NCI-H524 (cell line): ENCODE results near the gene ZFYVE28.
"Not testable (repeated sequence)": the region's sequence is repeated elsewhere in the genome, so short reads cannot be mapped to it uniquely, and the experiment has no call there.

Experiments used
- DNase-seq, 2 experiments: peaks; one replicate each; lab custom pipeline; 2025; lab: John Stamatoyannopoulos, UW

ZFYVE28 gene

DNA sequence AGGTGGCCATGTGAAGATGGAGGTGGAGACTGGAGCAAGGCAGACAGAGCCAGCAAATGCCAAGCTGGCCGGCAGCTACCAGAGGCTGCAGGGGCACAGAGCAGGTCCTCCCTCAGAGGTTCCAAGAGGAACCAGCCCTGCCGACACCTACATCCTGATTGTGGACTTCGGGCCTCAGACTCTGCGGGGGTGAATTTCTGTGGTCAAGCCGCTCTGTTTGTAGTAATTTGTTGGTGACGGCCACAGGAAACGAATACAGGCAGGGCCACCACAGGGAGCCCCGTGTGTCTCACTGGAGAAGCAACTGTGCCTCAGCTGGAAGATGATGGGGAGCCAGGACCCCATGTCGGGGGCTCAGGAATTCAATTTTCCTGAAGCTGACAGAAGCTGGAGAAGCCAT is 28.3 kb downstream of the ZFYVE28 start:
- DNase-seq, result no peak

GRCh38 chr4:2389691-2390090 is 28.8 kb downstream of the ZFYVE28 start:
- DNase-seq, result no peak

DNA sequence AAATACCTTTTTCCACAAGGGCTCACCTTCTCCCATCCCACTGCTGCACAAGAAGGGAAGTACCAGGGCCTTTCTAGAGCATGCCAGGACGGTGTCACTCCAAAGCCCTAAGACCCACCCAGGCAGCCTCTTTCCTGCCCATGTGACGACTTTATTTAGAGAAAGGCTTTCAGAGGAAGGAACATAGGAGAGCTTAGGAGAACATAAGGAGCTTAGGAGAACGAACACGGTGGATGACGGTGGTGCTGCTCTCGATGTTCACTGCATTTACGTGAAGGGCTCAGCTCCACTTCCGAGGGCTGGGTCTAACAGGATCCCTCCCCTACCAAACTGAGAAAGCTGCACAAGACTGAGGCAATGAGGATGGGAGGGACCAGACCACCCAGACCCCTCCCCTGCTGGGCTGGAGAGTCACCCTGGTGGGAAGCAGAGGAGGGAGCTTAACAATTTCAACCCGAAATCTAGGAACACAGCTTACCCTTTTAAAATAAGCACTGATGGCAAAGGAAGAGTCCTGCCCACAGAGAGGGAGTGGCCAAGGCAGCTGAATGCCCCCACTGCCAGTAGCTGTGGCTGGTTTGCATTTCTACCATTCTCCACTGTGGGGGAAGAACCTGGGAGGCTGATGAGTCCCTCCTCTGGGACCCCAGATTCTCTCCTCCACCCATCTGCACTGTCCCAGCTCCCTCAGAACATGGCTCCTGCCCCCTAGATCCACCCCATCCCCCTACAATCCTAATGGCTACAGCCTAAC is 29.8 kb downstream of the ZFYVE28 start:
- peak in 1 of 2 experiments; percentile 11 for DNase-seq

GRCh38 chr4:2387829-2388228 is 30.6 kb downstream of the ZFYVE28 start:
- no peak for DNase-seq

DNA sequence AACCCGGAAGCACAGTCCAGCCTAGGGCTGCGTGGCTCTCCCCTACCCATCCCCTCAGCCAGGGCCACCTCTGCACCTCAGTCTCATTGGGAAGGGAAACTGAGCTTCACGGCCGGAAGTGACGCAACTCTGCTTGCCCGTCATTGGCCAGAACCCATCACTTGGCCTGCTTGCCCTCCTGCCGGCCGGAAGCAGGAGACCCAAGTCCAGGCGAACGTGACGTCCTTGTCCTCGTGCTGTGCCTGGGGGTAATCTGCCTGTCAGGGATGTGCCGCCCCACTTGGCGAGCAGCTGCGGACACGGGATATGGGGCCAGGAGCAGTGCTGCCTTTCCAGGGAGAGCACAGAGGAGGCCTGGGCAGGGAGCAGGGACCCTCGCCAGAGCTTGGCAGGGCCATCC is 31.2 kb downstream of the ZFYVE28 start:
- no peak for DNase-seq

DNA sequence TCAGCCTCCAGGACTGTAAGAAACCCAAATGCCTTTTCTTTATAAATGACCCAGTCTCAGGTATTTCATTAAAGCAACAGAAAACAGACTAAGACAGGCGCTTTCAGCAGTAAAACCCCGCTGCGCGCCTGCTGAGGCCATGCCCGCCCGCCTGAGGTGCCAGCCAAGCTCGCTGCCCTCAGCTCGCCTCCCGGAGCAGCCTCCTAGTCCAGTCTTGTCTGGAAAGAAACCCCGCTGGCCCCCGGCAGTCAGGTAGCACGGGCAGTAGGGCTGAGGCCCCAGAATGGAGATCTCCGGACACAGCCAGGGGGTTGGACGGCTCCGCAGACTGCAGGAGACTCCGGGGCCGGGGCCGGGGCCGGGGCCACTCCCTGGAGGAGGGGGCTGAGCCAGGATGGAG is 31.7 kb downstream of the ZFYVE28 start:
- DNase-seq, result no peak

- DNase-seq, result no peak
Observed at GRCh38 chr4:2385516-2385915, 32.9 kb downstream of the ZFYVE28 start.

- DNase-seq, result no peak
Observed at GRCh38 chr4:2384245-2384644, 34.2 kb downstream of the ZFYVE28 start.

DNA sequence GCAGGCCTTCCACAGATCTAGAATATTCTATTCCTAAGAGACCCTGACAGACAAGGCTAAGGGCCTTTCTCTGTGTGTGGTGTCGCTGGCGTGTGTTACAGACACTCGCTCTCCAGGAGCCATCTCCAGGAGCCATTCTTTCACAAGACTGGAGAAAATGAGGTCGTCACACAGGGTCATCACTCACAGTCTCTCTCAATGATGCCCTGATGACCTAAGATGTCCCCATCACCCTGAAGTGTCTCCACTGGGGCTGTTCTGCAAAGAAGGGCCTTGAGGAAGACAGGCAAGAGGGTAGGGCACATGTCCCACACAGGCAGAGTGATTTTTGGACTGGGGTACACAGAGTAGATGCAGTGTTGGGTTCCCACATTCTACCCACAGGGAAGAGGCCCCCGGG is 34.7 kb downstream of the ZFYVE28 start:
- no peak for DNase-seq

DNA sequence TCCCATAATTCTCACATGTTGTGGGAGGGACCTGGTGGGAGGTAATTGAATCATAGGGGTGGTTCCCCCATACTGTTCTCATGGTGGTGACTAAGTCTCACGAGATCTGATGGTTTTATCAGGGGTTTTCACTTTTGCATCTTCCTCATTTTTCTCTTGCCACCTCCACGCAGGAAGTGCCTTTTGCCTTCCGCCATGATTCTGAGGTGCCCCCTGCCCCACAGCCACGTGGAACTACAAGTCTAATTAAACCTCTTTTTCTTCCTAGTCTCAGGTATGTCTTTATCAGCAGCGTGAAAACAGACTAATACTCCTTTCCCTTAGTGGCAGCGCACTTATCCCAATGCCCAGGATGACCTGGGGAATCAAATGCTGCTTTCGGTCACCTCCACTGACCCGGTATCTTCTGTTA is 35.2 kb downstream of the ZFYVE28 start:
- not testable (repeated sequence) for DNase-seq

DNA sequence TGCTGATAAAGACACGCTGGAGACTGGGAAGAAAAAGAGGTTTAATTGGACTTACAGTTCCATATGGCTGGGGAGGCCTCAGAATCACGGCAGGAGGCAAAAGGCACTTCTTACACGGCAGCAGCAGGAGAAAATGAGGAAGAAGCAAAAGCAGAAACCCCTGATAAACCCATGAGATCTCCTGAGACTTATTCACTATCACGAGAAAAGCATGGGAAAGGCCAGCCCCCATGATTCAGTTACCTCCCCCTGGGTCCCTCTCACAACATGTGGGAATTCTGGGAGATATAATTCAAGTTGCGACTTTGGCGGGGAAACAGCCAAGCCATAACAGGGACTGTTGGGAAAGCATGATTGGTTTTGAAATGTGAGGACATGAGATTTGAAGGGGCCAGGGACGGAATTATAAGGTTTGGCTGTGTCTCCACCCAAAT is 35.7 kb downstream of the ZFYVE28 start:
- DNase-seq, result not testable (repeated sequence)

DNA sequence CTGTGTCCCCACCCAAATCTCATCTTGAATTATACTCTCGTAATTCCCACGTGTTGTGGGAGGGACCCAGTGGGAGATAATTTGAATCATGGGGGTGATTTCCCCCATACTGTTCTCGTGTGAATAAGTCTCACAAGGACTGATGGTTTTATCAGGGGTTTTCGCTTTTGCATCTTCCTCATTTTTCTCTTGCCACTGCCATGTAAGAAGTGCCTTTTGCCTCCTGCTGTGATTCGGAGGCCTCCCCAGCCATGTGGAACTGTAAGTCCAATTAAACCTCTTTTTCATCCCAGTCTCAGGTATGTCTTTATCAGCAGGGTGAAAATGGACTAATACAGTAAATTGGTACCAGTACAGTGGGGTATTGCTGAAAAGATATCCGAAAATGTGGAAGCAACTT is 37.9 kb downstream of the ZFYVE28 start:
- DNase-seq, result not testable (repeated sequence)

GRCh38 chr4:2378898-2379297 is 39.5 kb downstream of the ZFYVE28 start:
- DNase-seq, result no peak

DNA sequence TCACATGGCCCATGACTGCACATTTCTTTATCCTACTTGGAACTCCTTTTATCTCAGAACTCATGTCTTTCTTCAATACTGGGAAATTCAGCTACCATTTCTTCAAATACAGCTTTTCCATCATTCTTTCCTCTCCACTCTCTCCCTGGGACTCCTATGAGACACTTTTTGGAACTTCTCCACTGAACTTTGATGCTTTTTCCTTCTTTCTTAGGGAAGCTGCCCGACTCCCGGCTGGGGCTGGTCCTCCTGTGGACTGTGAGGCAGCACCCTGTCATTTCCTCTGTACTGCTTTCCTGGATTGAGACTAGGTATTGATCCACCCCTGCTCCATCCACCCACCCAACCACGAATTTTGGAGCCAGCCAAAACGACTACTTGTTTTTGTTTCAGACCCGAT is 40.0 kb downstream of the ZFYVE28 start:
- no peak for DNase-seq

GRCh38 chr4:2377241-2377640 is 41.2 kb downstream of the ZFYVE28 start:
- no peak for DNase-seq

DNA sequence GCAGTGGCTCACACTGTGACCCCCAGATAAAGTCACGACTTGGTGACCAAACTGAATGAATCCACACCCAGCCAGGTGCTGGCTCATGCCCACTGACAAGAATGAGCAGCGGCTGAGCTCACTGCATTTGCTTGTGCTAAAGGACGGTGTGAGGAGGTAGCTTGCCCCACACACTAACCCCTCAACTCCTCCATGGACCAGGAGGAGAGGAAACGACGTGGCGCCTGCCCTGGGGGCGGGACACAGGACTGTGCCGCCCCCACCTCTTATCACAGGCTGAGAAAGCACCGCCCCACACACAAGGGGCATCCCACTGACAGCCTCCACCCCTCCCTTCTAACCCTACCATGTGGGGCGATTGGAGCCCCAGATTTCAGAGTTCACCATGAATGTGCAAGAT is 43.0 kb downstream of the ZFYVE28 start:
- DNase-seq, result no peak

DNA sequence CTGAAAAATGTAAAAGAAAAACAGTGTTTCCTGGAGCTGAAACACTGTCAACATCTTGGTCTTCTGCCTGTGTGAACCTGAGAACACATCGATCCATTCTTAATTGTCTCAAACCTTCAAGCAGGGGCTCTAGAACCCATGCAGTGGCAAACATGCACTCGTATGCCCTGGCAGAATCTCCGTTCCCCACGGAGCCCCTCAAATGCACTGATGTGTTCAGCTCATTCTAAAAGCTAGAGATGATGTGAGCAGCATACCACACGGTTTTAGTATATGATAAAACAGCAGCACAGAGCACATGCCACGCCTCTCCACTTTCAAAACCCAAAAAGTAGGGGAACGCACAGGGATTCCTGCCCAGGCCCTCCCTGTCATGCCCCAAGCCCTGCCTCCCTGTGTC is 44.9 kb downstream of the ZFYVE28 start:
- DNase-seq, result no peak

DNA sequence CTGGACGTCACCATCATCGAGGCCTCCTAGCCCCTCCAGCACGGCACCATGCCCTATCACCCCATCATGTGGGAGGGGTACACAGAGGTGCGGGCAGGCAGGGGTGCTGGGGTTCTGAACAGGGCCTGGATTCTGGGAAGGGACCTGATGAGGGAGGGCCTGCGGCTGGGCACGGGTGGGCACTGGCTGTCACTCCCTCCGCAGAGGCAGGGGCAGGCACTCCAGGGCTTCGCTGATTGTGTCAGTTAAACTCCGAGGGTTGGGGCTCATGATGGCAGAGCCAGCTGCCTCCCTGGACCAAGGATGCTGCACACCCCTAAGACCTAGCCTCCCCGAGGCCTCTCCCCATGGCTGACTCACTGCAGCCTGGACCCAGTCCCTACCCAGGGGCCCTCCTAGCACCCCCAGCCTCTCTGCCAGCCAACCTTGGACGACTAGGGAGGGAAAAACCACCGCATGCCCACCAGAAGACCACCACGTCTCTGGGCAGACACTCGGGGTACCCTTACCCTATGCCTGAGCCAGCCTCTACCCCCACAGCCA is 45.9 kb downstream of the ZFYVE28 start:
- no peak for DNase-seq

- no peak for DNase-seq
Observed at GRCh38 chr4:2371765-2372487, 46.5 kb downstream of the ZFYVE28 start.

DNA sequence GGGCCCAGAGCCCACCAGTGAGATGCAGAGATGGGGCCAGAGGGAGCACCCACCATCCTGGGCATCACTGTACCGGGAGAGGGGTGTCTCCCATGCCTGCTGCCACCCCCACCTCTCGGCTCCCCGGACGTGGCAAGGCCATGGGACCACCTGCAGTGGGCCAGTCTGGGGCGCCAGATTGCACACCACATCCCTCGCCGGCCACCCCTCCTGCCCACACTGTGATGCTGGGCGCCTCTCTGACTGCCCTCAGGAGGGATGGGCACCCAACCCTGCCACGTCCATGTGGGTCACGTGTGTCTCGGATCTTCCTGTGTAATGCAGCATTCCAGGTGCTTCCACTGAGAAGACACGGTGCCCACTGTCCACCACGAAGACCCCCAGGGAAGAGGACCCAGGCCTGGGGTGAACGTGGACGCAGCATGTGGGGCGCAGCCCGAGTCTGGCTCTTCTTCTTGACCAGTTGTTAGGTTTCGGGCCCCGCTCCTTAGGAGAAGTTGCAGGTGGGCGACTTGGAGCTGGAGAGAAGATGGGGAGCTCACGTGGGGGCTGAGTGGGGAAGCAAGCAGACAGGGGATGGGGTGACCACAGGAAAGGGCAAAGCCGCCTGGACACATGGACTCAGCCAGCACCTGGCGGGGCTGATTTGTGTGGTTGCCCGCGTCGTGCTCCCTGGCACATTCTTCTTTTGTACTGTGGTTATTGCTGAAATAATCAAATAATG is 47.7 kb downstream of the ZFYVE28 start:
- DNase-seq, result no peak

- peak in 1 of 2 experiments; percentile 28 for DNase-seq
Observed at GRCh38 chr4:2368746-2369437, 49.6 kb downstream of the ZFYVE28 start.

GRCh38 chr4:2367626-2368025 is 50.8 kb downstream of the ZFYVE28 start:
- DNase-seq, result no peak
